ENCODE measurements around the gene DTNA.
"Not testable (repeated sequence)": the region's sequence is repeated elsewhere in the genome, so short reads cannot be mapped to it uniquely, and the experiment has no call there.

DTNA gene

DNA sequence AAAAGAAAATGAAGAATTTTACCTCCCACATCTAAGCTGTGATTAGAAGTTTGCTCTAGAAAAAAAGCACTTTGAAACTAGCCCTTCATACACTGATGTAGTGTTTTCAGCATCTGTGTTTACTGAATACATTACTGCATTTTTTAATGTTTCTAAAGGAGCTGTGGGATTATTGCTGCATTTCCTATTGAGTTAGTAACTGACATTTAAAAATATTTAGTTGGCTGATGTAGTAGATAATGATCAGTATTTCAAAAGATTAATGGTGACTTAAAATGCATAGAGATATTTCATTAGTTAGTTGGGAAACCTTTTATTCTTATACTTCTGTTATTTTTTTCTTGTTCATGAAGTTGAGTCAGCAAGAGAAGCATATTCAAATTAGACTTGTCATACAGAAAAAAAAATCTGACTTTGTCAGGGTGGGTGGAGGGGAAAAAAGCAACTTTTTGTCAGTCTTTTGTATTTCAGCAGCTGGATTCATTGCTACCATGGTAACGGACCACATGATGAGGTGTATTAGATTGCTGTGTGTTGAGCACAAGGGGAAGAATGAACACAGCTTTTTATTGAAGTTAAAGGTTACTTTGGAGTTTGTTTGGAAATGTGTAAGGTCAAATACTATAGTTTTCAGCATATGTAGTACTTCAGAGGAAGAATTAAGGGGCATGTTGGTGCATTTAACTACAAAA lies at the start of gene DTNA:
TSS of gene DTNA (plus strand) at position 549 of the 692 bp plus-strand sequence. CDS start 45,679 bp downstream, outside the sequence.
- DNase-seq (ENCODE audit: low read depth): peak; percentile 86

- no peak for DNase-seq (ENCODE audit: low read depth)
These were observed 49.5 kb upstream of the DTNA start for GRCh38 chr18:34660572-34660971.

DNA sequence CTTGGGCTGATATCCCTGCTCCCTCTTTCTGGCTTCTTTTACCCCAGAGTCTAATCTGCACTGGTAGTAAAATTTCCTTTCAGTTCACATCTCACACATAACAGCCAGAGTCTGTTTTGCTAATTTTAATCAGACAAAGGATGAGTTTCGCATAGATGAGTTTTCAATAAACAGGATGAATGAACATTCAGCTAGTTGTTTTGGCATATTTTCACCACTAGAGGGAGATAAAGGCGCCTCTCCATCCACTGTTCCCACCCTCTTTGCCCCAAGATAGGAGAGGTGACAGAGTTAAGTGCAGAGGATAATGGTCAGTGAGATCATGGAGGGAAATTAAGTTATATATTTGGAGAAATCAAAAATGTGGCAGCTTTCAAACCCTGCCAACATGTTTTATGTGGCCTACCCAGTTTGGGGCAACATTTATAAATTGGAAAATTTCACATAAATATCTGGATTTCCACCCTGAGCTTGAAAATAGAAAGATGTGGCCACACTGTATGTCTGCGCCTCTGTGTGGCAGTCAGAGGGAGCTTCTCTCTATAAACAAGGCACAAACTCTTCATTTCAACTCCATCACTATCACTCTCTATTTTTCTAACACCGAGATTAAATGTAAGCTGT lies 48.5 kb upstream of the DTNA start:
- peak; percentile 68 for DNase-seq (ENCODE audit: low read depth)

GRCh38 chr18:34676816-34677574 lies 33.1 kb upstream of the DTNA start:
- no peak for DNase-seq (ENCODE audit: low read depth)

GRCh38 chr18:34689750-34690149 lies 20.3 kb upstream of the DTNA start:
- DNase-seq (ENCODE audit: low read depth): not testable (repeated sequence)

DNA sequence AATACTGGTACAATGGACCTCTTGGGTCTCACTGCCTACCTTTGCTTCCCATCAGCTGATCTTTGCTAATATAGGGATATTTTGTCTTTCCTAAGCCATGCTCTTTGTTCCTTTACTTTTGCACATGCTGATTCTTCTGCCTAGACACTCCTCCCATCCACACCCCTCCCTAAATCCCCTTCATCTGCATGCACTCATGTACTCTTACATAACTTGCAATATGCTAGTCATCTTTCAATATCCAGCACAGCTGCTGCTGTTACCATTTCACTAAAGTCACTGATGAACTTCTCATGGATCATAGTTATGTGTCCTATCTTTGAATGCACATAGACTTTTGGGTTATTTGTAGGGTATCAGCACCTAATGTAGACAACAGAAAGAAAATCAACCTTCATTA lies 18.5 kb upstream of the DTNA start:
- no peak for DNase-seq (ENCODE audit: low read depth)

GRCh38 chr18:34694591-34695165 lies 15.4 kb upstream of the DTNA start:
- no peak for DNase-seq (ENCODE audit: low read depth)

GRCh38 chr18:34695310-34695709 lies 14.8 kb upstream of the DTNA start:
- no peak for DNase-seq (ENCODE audit: low read depth)

GRCh38 chr18:34696671-34697070 lies 13.4 kb upstream of the DTNA start:
- DNase-seq (ENCODE audit: low read depth): no peak

DNA sequence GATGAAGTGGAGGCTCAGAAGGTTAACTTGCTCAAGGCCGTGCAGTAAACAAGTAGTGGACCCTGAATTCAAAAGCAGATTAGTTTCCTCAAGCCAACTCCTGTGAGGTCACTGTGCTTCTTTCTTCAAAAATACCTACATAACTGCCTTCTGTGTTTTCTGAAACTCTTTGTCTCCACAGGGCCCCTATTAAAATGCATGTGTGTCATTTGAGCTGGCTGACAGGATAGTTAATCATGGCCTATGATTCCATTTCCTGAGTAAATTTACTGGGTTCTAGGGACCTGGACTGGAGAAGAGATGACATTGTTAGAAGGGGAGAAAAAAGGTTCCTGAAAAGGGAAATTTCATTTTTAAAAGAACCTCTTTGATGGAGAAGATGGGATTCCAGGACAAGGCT lies 12.9 kb upstream of the DTNA start:
- DNase-seq (ENCODE audit: low read depth): peak; percentile 23

DNA sequence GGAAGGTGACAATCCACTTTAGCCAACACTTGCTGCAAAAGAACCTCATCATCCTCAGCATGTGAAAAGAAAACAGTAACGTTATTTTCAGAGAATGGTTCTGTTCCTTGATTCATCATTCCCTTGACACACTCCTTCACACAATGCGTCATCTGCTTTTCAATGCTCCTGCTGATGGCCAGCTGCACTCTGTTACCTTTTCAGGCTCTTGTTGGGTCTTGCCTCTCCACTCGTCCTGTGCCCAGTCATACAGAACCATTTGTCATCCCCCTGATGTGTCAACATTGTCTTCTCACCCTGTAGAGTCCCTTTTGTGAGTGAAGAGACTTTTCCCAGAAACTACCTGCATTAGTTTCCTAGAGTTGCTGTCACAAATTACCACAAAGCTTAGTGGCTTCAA lies 12.2 kb upstream of the DTNA start:
- DNase-seq (ENCODE audit: low read depth): no peak

DNA sequence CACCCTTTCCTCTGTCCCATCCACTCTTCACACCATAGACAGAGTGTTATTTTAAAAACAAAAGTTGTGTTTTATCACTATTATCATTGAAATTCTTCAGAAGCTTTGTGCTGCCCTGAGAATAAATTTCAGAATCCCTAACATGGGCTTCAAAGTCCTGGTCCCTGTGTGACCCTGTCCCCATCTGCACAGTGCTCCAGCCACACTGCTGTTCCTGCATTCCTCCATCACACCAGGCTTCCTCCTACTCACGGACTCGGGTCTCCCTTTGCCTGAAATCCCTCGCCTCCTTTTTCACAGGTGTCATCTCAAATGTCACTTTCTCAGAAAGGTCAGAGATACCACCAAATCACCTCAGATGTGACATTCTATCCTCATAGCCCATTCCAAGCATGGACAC lies 8.2 kb upstream of the DTNA start:
- no peak for DNase-seq (ENCODE audit: low read depth)

DNA sequence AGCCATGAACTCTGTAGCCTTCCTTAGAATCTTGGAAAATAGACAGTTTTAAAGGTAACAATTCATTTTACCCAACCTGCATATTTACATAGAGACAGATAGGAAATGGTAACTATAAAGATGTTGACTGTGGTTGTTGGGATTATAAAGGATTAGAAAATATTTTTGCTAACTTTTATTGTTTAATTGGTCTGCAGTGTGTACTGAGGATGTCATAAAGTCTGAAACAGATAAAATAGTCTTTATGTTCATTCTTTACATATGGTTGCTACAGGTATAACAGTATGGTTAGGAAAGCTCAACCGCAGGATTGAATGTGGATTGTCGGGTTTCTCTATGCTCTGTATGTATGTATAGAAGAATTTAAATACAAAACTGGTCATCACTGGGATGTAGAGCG lies 7.3 kb upstream of the DTNA start:
- DNase-seq (ENCODE audit: low read depth): no peak

DNA sequence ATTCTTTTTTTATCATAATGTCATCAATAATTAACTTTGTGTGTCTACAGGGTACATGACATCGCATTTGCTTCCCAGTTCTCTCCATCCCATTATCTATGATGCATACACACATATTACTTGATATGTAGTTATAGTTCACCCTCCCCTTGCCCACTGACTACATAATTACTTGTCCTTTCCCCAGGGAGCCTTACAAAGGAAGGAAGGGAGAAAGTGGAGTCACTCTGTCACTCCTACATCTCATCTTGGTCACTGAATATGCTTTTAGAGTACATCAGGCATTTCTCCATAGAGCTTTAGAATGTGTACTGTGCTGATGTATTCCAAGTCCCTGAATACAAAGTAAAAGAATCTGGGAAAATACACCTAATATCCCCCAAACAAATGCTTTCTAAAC lies 6.0 kb upstream of the DTNA start:
- DNase-seq (ENCODE audit: low read depth): no peak

GRCh38 chr18:34704823-34705222 lies 5.3 kb upstream of the DTNA start:
- no peak for DNase-seq (ENCODE audit: low read depth)

GRCh38 chr18:34707670-34708069 lies 2.4 kb upstream of the DTNA start:
- DNase-seq (ENCODE audit: low read depth): peak; percentile 94

DNA sequence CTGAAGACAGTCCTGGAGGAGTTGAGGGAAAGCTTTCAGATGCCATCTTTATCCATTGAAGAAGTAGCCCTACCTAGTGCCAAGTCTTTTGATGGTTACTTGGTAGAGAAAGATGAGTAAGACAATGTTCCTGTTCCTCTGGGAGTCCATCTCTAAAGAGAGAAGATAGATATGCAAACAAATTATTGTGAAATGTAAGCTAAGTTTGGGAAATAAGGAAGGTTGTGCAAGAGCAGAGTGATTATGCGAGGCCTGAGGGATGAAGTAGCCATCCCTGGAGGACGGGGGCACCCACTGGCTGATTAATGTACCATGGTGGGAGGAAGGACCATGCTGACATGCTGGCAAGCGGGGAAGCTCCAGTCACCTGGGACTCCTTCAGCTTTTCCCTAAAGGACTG lies 994 bp upstream of the DTNA start:
- DNase-seq (ENCODE audit: low read depth): peak; percentile 75

DNA sequence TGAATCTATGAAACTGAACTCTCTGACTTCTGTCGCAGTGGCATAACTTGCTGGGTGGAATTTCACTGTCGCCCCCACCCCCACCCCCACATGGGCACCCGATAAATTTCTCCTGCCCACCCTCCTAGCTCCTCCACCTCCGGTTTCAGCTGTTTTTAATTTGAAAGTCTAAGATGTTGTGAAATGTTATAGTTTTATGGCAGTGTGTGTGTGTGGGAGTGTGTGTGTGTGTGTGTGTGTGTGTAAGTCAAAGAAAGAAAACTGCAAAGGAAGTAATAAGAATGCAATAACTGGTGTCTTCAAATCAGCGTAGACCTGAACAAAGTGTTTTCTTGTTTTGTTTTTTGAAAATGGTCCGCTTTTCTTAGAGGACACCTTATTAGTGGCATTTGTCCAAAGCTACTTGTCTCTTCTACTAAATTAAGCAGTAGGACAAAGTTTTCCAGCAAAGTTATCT lies 388 bp downstream of the DTNA start:
- no peak for DNase-seq (ENCODE audit: low read depth)

DNA sequence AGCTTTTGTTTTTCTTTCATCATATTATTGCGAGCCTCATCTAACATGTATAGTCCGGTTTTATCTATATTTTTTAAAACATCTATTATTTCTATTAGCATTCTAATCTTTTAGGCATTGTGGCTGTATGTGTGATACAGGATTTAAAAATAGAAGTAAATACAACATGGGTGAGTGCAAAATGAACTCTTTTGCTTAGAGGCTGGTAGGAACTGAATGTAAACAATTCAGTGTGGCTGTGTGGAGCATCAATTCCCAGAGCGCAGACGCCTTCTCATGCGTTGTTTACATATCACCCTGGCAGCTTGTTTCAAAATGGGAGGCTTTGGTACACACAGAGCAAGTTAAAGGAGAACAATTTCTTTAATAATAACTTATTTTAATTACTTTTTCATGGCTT lies 836 bp downstream of the DTNA start:
- DNase-seq (ENCODE audit: low read depth): peak; percentile 43

- DNase-seq (ENCODE audit: low read depth): not testable (repeated sequence)
These were observed 6.0 kb downstream of the DTNA start for GRCh38 chr18:34716111-34716510.

- DNase-seq (ENCODE audit: low read depth): no peak
These were observed 8.5 kb downstream of the DTNA start for GRCh38 chr18:34718610-34719009.

- no peak for DNase-seq (ENCODE audit: low read depth)
These were observed 10.1 kb downstream of the DTNA start for GRCh38 chr18:34720220-34720619.

GRCh38 chr18:34723143-34723542 lies 13.0 kb downstream of the DTNA start:
- peak; percentile 36 for DNase-seq (ENCODE audit: low read depth)
